ENCODE measurements around the gene SDK2. TPM values are rescaled to one million over a fixed set of nuclear protein-coding genes. Genes with fewer than 3 reads are reported as not detected.

Gene SDK2
- polyA plus RNA-seq, 1 experiment, result 0.04 TPM

DNA sequence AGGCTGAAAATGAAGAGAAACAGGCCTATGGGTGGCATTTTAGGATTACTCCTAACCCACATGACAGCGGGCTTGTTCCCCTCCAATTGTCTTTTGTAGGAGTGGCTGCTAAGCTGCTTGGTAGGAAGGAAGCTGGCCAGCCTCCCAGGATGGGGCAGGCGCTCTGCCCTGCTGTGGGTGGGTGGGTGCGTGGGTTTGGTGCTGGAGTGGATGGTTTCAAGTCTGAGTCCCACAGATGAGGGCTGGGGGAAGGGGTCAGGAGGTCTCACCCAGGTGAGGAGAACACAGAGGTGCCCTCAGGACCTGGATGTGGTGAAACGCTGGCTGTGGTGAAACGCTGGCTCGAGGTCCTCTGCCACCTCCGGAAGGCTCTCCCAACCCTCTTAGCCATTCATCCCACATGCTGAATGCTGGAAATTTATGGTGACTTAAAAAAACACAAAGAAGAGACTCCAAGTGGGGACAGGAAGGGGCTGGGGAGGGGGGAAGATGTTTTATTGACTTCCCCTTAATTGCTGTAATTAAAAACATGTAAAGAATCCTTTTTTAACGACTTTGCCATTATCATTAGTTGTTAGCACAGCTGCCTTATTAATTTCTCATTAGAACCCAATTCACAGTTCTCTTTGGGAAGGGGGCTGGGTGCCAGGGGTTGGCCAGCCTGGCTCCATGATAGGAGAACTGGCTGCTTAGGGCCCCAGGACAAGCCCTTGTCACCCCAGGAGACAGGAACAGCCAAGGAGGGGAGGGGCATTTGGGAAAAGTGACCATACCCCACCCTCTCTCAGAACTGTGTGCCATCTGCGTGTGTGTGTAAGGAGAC is 178.9 kb downstream of the SDK2 start:
- DNase-seq (ENCODE audit: low read depth), result no peak
- TF ChIP-seq, protein P1, sequence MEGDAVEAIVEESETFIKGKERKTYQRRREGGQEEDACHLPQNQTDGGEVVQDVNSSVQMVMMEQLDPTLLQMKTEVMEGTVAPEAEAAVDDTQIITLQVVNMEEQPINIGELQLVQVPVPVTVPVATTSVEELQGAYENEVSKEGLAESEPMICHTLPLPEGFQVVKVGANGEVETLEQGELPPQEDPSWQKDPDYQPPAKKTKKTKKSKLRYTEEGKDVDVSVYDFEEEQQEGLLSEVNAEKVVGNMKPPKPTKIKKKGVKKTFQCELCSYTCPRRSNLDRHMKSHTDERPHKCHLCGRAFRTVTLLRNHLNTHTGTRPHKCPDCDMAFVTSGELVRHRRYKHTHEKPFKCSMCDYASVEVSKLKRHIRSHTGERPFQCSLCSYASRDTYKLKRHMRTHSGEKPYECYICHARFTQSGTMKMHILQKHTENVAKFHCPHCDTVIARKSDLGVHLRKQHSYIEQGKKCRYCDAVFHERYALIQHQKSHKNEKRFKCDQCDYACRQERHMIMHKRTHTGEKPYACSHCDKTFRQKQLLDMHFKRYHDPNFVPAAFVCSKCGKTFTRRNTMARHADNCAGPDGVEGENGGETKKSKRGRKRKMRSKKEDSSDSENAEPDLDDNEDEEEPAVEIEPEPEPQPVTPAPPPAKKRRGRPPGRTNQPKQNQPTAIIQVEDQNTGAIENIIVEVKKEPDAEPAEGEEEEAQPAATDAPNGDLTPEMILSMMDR (IDR thresholded peaks at IDR 0.05; ENCODE audit: insufficient read depth, low read depth, low read length), result no peak
- ChIA-PET POLR2A (no interaction called here), CTCF (no interaction called here)
- Histone ChIP-seq H3K36me3 (ENCODE audit: control insufficient read depth, insufficient read depth, low read length) (no peaks in the 10 kb centered on the region), H3K4me3 (ENCODE audit: low read depth, low read length) (no peak overlapping the region), H3K27me3 (ENCODE audit: control insufficient read depth, insufficient read depth, low read length) (no peaks in the 10 kb centered on the region)

DNA sequence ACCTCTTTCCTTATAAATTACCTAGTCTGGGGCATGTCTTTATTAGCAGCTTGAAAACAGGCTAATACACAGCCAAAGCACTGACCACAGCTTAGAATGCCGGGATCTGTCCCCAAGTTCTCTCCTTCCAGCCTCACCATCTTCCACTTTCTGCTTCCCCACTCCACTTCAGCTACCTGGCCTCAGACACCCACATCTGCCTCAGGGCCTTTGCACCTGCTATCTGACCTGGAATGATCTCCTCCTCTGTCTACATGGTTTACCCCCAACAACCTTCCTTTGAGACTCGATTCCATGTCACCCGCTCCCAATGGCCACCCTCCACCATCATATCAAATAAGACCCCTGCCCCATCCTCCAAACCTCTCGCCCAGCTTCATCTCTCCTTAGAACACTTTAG is 179.8 kb downstream of the SDK2 start:
- CTCF ChIA-PET, result interaction anchor here (0.6 kb wide), 1 partner anchor 557 kb away, joined by 3 read pairs; no protein-coding TSS in a partner anchor
- TF ChIP-seq, protein P1 (IDR thresholded peaks at IDR 0.05; ENCODE audit: insufficient read depth, low read depth, low read length), result no peak

DNA sequence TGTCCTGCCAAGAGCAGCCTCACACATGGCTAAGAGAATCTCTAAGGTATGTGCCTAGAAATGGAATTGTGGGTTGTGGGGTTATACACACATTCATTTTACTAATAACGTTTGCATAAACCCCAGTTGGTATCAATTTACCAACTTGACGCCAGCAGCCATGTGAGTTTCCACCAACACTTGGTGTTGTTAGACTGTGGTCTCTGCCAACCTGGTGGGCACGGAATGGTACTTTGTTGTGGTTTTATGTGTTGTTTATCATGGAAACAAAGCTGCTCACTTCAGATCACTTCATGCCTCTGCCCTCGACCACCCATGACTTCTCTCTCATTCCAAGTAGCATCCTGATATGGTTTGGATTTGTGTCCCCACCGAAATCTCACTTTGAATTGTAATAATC is 180.4 kb downstream of the SDK2 start:
- Histone ChIP-seq H3K36me3 (ENCODE audit: control insufficient read depth, insufficient read depth, low read length) (no peaks in the 10 kb centered on the region), H3K4me3 (ENCODE audit: low read depth, low read length) (no peak overlapping the region), H3K27me3 (ENCODE audit: control insufficient read depth, insufficient read depth, low read length) (no peaks in the 10 kb centered on the region)
- no peak for DNase-seq (ENCODE audit: low read depth)
- TF ChIP-seq, protein P1 (IDR thresholded peaks at IDR 0.05; ENCODE audit: insufficient read depth, low read depth, low read length), result no peak
- POLR2A ChIA-PET, result no interaction called here
- CTCF ChIA-PET, result no interaction called here

More for the DNA sequence above, 179.8 kb downstream of the SDK2 start:
- POLR2A ChIA-PET, result no interaction called here
- DNase-seq (ENCODE audit: low read depth), result no peak
- Histone ChIP-seq H3K36me3 (ENCODE audit: control insufficient read depth, insufficient read depth, low read length) (no peaks in the 10 kb centered on the region), H3K4me3 (ENCODE audit: low read depth, low read length) (no peak overlapping the region), H3K27me3 (ENCODE audit: control insufficient read depth, insufficient read depth, low read length) (no peaks in the 10 kb centered on the region)

DNA sequence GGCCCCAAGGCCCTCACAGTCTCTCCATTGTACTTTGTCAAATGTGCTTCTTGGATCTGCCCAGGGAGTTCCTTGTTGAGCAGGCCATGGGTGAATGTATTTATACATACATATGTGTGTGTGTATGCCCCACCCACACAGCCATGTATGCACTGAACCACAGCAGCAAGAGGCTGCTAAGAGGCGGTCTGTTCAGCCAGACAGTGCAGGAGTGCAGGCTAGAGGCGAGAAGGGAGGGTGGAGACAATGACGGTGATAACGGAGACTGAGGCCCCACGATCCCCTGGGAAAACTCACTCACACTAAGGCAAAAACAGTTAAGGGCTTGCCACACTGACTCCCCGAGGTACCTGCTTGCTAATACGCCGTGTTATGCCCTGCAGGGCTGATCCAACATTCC is 181.4 kb downstream of the SDK2 start:
- TF ChIP-seq, protein P1 (IDR thresholded peaks at IDR 0.05; ENCODE audit: insufficient read depth, low read depth, low read length), result no peak
- no peak for DNase-seq (ENCODE audit: low read depth)
- Histone ChIP-seq H3K4me3 (ENCODE audit: low read depth, low read length) (no peak overlapping the region), H3K36me3 (ENCODE audit: control insufficient read depth, insufficient read depth, low read length) (no peaks in the 10 kb centered on the region), H3K27me3 (ENCODE audit: control insufficient read depth, insufficient read depth, low read length) (no peaks in the 10 kb centered on the region)
- POLR2A ChIA-PET, result no interaction called here
- CTCF ChIA-PET, result no interaction called here

DNA sequence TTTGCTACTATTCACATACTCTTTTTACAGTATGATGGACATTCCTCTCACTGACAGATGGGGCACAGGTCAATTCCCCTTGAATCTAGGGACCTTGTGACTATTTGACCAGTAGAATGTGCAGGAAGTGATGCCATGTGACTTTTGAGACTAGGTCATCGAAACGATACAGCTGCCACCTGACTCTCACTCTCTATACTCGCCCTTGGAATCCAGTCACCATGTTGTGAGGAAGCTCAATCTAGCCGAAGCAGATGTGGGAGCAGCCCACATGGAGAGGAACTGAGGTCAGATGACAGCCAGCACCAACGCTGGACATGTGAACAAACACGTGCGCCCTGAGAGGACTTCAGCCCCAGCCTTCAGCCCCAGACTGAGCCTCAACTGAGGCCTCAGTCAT is 184.3 kb downstream of the SDK2 start:
- Histone ChIP-seq H3K36me3 (ENCODE audit: control insufficient read depth, insufficient read depth, low read length) (no peaks in the 10 kb centered on the region), H3K4me3 (ENCODE audit: low read depth, low read length) (no peak overlapping the region), H3K27me3 (ENCODE audit: control insufficient read depth, insufficient read depth, low read length) (no peaks in the 10 kb centered on the region)
- DNase-seq (ENCODE audit: low read depth), result no peak
- POLR2A ChIA-PET, result no interaction called here
- TF ChIP-seq, protein P1 (IDR thresholded peaks at IDR 0.05; ENCODE audit: insufficient read depth, low read depth, low read length), result no peak
- CTCF ChIA-PET, result interaction anchor here (0.6 kb wide), 1 partner anchor 96 kb away, joined by 3 read pairs; no protein-coding TSS in a partner anchor
